Middle frontal gyrus (tissue), 1 donor: ENCODE data around the gene ACTR3.
"Not testable (repeated sequence)": the region's sequence is repeated elsewhere in the genome, so short reads cannot be mapped to it uniquely, and the experiment has no call there.

ENCODE experiments used
- DNase-seq: peaks from one replicate; pipeline ENCODE4 v3.0.0-alpha.2; 2015; ENCODE audit warnings: low spot score; ENCODE audit errors: extremely low spot score

Gene ACTR3

GRCh38 chr2:113901943-113902342 lies 12.1 kb downstream of the ACTR3 start:
- no peak for DNase-seq

GRCh38 chr2:113905886-113906285 lies 16.0 kb downstream of the ACTR3 start:
- no peak for DNase-seq

GRCh38 chr2:113906647-113907046 lies 16.8 kb downstream of the ACTR3 start:
- no peak for DNase-seq

- DNase-seq: no peak
Measured at GRCh38 chr2:113907297-113907696, 17.4 kb downstream of the ACTR3 start.

- no peak for DNase-seq
Measured at GRCh38 chr2:113910110-113910717, 20.3 kb downstream of the ACTR3 start.

- no peak for DNase-seq
Measured at GRCh38 chr2:113910967-113911678, 21.2 kb downstream of the ACTR3 start.

- no peak for DNase-seq
Measured at GRCh38 chr2:113915082-113915819, 25.4 kb downstream of the ACTR3 start.

- DNase-seq: no peak
Measured at GRCh38 chr2:113918229-113918628, 28.3 kb downstream of the ACTR3 start.

GRCh38 chr2:113920996-113921395 lies 31.1 kb downstream of the ACTR3 start:
- no peak for DNase-seq

GRCh38 chr2:113922335-113922734 lies 32.4 kb downstream of the ACTR3 start:
- DNase-seq: no peak

GRCh38 chr2:113922784-113923183 lies 32.9 kb downstream of the ACTR3 start:
- no peak for DNase-seq

GRCh38 chr2:113925884-113926283 lies 36.0 kb downstream of the ACTR3 start:
- no peak for DNase-seq

GRCh38 chr2:113926314-113926713 lies 36.4 kb downstream of the ACTR3 start:
- no peak for DNase-seq

GRCh38 chr2:113930448-113930847 lies 40.6 kb downstream of the ACTR3 start:
- no peak for DNase-seq

- DNase-seq: no peak
Measured at GRCh38 chr2:113937501-113937900, 47.6 kb downstream of the ACTR3 start.

GRCh38 chr2:113940891-113941290 lies 51.0 kb downstream of the ACTR3 start:
- DNase-seq: no peak

- DNase-seq: not testable (repeated sequence)
Measured at GRCh38 chr2:113945784-113946183, 55.9 kb downstream of the ACTR3 start.

GRCh38 chr2:113950906-113951305 lies 61.0 kb downstream of the ACTR3 start:
- not testable (repeated sequence) for DNase-seq

GRCh38 chr2:113961000-113961399 lies 71.1 kb downstream of the ACTR3 start:
- no peak for DNase-seq

- no peak for DNase-seq
Measured at GRCh38 chr2:113962692-113963480, 73.0 kb downstream of the ACTR3 start.

GRCh38 chr2:113963965-113964364 lies 74.1 kb downstream of the ACTR3 start:
- no peak for DNase-seq

GRCh38 chr2:113964436-113964835 lies 74.5 kb downstream of the ACTR3 start:
- DNase-seq: no peak
